Measurements from ENCODE around the gene PCNX1. TPM values are rescaled to one million over a fixed set of nuclear protein-coding genes. Genes with fewer than 3 reads are reported as not detected.
A peak's percentile ranks its signal among the peaks of the same experiment; 100 is the strongest.
"Not testable (repeated sequence)": the region's sequence is repeated elsewhere in the genome, so short reads cannot be mapped to it uniquely, and the experiment has no call there.

PCNX1 gene
- total RNA-seq, result 10 to 100 TPM; 38.4 to 57.9 TPM

- DNase-seq (peak; percentile 93), ATAC-seq (peak; percentile 73)
- H3K27me3 Mint-ChIP-seq, result no peaks in the 10 kb centered on the region
- H3K36me3 Mint-ChIP-seq (ENCODE audit: low read depth), result peaks cover 13% of the 10 kb centered on the region
- peak within 1 kb of the TSS; percentile 96 for H3K4me3 Mint-ChIP-seq
- intact Hi-C loops (cut with DNase I, micrococcal nuclease), result loop anchor here (1.0 to 10.0 kb wide), 11 partner anchors 21 to 1283 kb away; partner anchors contain the start of genes MAP3K9 (in 1 of the 2), MED6 (in 1 of the 2), SIPA1L1 (in 1 of the 2) and SRSF5 (in 1 of the 2)
- ChIA-PET POLR2A (interaction anchor here (0.7 to 4.3 kb wide), 5 partner anchors 12 to 98 kb away, joined by 3 to 44 read pairs (median 4); partner anchors contain the start of gene MAP3K9), CTCF (interaction anchor here (0.5 to 14.4 kb wide), 33 partner anchors 8 to 1815 kb away, joined by 3 to 173 read pairs (median 4); partner anchors contain the start of gene MAP3K9)
- H3K27ac Mint-ChIP-seq, result peak within 1 kb of the TSS; percentile 94
- no peaks in the 10 kb centered on the region for H3K9me3 Mint-ChIP-seq (ENCODE audit: low read depth)
- peaks cover 70% of the 10 kb centered on the region for H3K4me1 Mint-ChIP-seq
Observed at GRCh38 chr14:70907176-70907995, at the start of gene PCNX1. TSS of gene PCNX1 (plus strand) at chr14:70907459. CDS start at chr14:70907851, 392 bp downstream.

GRCh38 chr14:70857496-70857890 is 49.8 kb upstream of the PCNX1 start:
- POLR2A ChIA-PET, result no interaction called here
- intact Hi-C loops (cut with DNase I, micrococcal nuclease), result loop anchor here (2.0 kb wide), 1 partner anchor 27 kb away; no protein-coding TSS in a partner anchor

GRCh38 chr14:70858641-70859040 is 48.6 kb upstream of the PCNX1 start:
- intact Hi-C loops (cut with DNase I, micrococcal nuclease), result no loop called here
- Mint-ChIP-seq H3K4me3 (no peak overlapping the region), H3K27me3 (no peaks in the 10 kb centered on the region), H3K27ac (no peak overlapping the region), H3K9me3 (ENCODE audit: low read depth) (no peaks in the 10 kb centered on the region), H3K4me1 (peaks cover 9% of the 10 kb centered on the region), H3K36me3 (ENCODE audit: low read depth) (no peaks in the 10 kb centered on the region)
- POLR2A ChIA-PET, result no interaction called here
- no peak for DNase-seq
- ATAC-seq, result no peak
- CTCF ChIA-PET, result interaction anchor here (1.1 kb wide), 1 partner anchor 117 kb away, joined by 5 read pairs; no protein-coding TSS in a partner anchor

More at GRCh38 chr14:70857496-70857890, 49.8 kb upstream of the PCNX1 start:
- DNase-seq (no peak), ATAC-seq (no peak)
- Mint-ChIP-seq H3K36me3 (ENCODE audit: low read depth) (no peaks in the 10 kb centered on the region), H3K27me3 (no peaks in the 10 kb centered on the region), H3K4me3 (no peak overlapping the region), H3K9me3 (ENCODE audit: low read depth) (no peaks in the 10 kb centered on the region), H3K4me1 (peaks cover 9% of the 10 kb centered on the region), H3K27ac (no peak overlapping the region)
- CTCF ChIA-PET, result no interaction called here

- POLR2A ChIA-PET, result interaction anchor here (0.9 kb wide), 1 partner anchor 20 kb away, joined by 3 read pairs; no protein-coding TSS in a partner anchor
- H3K4me3 Mint-ChIP-seq; DNase-seq; H3K27ac Mint-ChIP-seq; intact Hi-C loops (cut with DNase I, micrococcal nuclease); H3K27me3 Mint-ChIP-seq; CTCF ChIA-PET; H3K36me3 Mint-ChIP-seq (ENCODE audit: low read depth); ATAC-seq; H3K4me1 Mint-ChIP-seq: not testable (repeated sequence)
- peaks cover 16% of the 10 kb centered on the region for H3K9me3 Mint-ChIP-seq (ENCODE audit: low read depth)
Observed at GRCh38 chr14:70866992-70867391, 40.3 kb upstream of the PCNX1 start.

GRCh38 chr14:70871001-70871400 is 36.3 kb upstream of the PCNX1 start:
- POLR2A ChIA-PET, result no interaction called here
- Mint-ChIP-seq H3K27ac (no peak overlapping the region), H3K27me3 (no peaks in the 10 kb centered on the region), H3K4me1 (peaks cover 14% of the 10 kb centered on the region), H3K9me3 (ENCODE audit: low read depth) (peaks cover 16% of the 10 kb centered on the region), H3K4me3 (no peak overlapping the region), H3K36me3 (ENCODE audit: low read depth) (no peaks in the 10 kb centered on the region)
- ATAC-seq (no peak), DNase-seq (no peak)
- CTCF ChIA-PET, result interaction anchor here (1.6 kb wide), 1 partner anchor 102 kb away, joined by 3 read pairs; no protein-coding TSS in a partner anchor
- intact Hi-C loops (cut with DNase I, micrococcal nuclease), result no loop called here

- H3K27ac Mint-ChIP-seq, result peak overlapping the region; percentile 39
- H3K27me3 Mint-ChIP-seq, result no peaks in the 10 kb centered on the region
- H3K4me3 Mint-ChIP-seq, result peak overlapping the region; percentile 17
- ChIA-PET CTCF (interaction anchor here (1.1 to 1.6 kb wide), 7 partner anchors 10 to 125 kb away, joined by 3 to 8 read pairs (median 4); partner anchors contain the start of gene PCNX1), POLR2A (interaction anchor here (0.6 kb wide), 2 partner anchors 15 to 114 kb away, joined by 3 read pairs; no protein-coding TSS in a partner anchor)
- intact Hi-C loops (cut with DNase I, micrococcal nuclease), result loop anchor here in 1 of 2 experiments (1.0 kb wide), 1 partner anchor 12 kb away; no protein-coding TSS in a partner anchor
- peak; percentile 79 for ATAC-seq
- H3K9me3 Mint-ChIP-seq (ENCODE audit: low read depth), result peaks cover 11% of the 10 kb centered on the region
- H3K4me1 Mint-ChIP-seq, result peaks cover 14% of the 10 kb centered on the region
- H3K36me3 Mint-ChIP-seq (ENCODE audit: low read depth), result no peaks in the 10 kb centered on the region
- no peak for DNase-seq
Observed at GRCh38 chr14:70871863-70872677, 35.2 kb upstream of the PCNX1 start.

GRCh38 chr14:70872678-70873020 is 34.6 kb upstream of the PCNX1 start:
- Mint-ChIP-seq H3K4me3 (peak overlapping the region; percentile 17), H3K36me3 (ENCODE audit: low read depth) (no peaks in the 10 kb centered on the region), H3K27ac (peak overlapping the region; percentile 39), H3K4me1 (peaks cover 14% of the 10 kb centered on the region), H3K27me3 (no peaks in the 10 kb centered on the region), H3K9me3 (ENCODE audit: low read depth) (peaks cover 10% of the 10 kb centered on the region)
- DNase-seq, result no peak
- intact Hi-C loops (cut with DNase I, micrococcal nuclease), result loop anchor here in 1 of 2 experiments (1.0 kb wide), 1 partner anchor 12 kb away; no protein-coding TSS in a partner anchor
- POLR2A ChIA-PET, result interaction anchor here (0.6 kb wide), 2 partner anchors 14 to 114 kb away, joined by 3 read pairs; no protein-coding TSS in a partner anchor
- no peak for ATAC-seq
- CTCF ChIA-PET, result interaction anchor here (1.1 to 1.4 kb wide), 5 partner anchors 9 to 124 kb away, joined by 3 to 8 read pairs (median 5); partner anchors contain the start of gene PCNX1

GRCh38 chr14:70873627-70874026 is 33.6 kb upstream of the PCNX1 start:
- Mint-ChIP-seq H3K9me3 (ENCODE audit: low read depth) (peaks cover 7% of the 10 kb centered on the region), H3K4me3 (no peak overlapping the region), H3K27me3 (no peaks in the 10 kb centered on the region), H3K27ac (peak overlapping the region; percentile 29), H3K36me3 (ENCODE audit: low read depth) (no peaks in the 10 kb centered on the region), H3K4me1 (peaks cover 14% of the 10 kb centered on the region)
- intact Hi-C loops (cut with DNase I, micrococcal nuclease), result no loop called here
- CTCF ChIA-PET, result no interaction called here
- DNase-seq, result no peak
- ATAC-seq, result peak; percentile 63
- POLR2A ChIA-PET, result interaction anchor here (0.7 kb wide), 1 partner anchor 671 kb away, joined by 3 read pairs; no protein-coding TSS in a partner anchor

- H3K4me3 Mint-ChIP-seq; H3K36me3 Mint-ChIP-seq (ENCODE audit: low read depth); CTCF ChIA-PET; intact Hi-C loops (cut with DNase I, micrococcal nuclease); POLR2A ChIA-PET; DNase-seq; ATAC-seq; H3K27me3 Mint-ChIP-seq; H3K9me3 Mint-ChIP-seq (ENCODE audit: low read depth); H3K27ac Mint-ChIP-seq: not testable (repeated sequence)
- peaks cover 14% of the 10 kb centered on the region for H3K4me1 Mint-ChIP-seq
Observed at GRCh38 chr14:70875811-70876460, 31.3 kb upstream of the PCNX1 start.

- Mint-ChIP-seq H3K27ac (no peak overlapping the region), H3K27me3 (no peaks in the 10 kb centered on the region), H3K4me1 (peaks cover 29% of the 10 kb centered on the region), H3K4me3 (no peak overlapping the region), H3K36me3 (ENCODE audit: low read depth) (no peaks in the 10 kb centered on the region), H3K9me3 (ENCODE audit: low read depth) (no peaks in the 10 kb centered on the region)
- ChIA-PET POLR2A (no interaction called here), CTCF (interaction anchor here (0.7 to 2.1 kb wide), 5 partner anchors 10 to 67 kb away, joined by 3 to 5 read pairs (median 3); no protein-coding TSS in a partner anchor)
- DNase-seq, result no peak
- intact Hi-C loops (cut with DNase I, micrococcal nuclease), result no loop called here
- no peak for ATAC-seq
Observed at GRCh38 chr14:70879448-70879847, 27.8 kb upstream of the PCNX1 start.
